ENCODE data around the gene SH3PXD2A. TPM values are rescaled to one million over a fixed set of nuclear protein-coding genes. Genes with fewer than 3 reads are reported as not detected.
A peak's percentile ranks its signal among the peaks of the same experiment; 100 is the strongest.

SH3PXD2A gene
- total RNA-seq, 2 experiments from 2014 or later, result 12.4 to 14.5 TPM

DNA sequence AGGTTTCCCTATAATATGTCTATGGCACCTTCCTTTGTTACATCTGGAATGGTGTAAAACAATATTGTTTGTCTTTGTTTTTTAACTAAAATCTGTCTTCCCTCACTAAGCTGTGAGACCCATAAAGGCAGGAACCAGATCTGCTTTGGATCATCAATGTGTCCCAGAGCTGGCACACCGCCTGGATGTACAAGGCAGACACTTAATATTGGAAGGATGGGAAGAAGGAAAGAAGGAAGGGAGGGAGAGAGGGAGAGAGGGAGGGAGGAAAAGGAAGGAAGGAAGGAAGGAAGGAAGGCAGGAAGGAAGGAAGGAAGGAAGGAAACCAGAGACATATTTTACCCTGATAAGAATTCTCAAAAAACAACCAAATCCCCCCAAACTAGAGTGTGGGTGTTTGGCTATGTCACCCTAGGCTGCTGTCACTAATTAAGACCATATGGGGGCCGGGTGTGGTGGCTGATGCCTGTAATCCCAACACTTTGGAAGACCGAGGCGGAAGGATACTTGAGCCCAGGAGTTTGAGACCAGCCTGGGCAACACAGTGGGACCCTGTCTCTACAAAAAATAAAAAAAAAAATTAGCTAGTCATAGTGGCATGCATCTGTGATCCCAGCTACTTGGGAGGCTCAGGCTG lies 59.6 kb downstream of the SH3PXD2A start:
- no peaks in the 10 kb centered on the region for H3K9me3 Mint-ChIP-seq (ENCODE audit: low read depth)
- no peak overlapping the region for H3K27ac Mint-ChIP-seq
- DNase-seq (no peak), ATAC-seq (no peak)
- H3K4me3 Mint-ChIP-seq, result no peak overlapping the region
- no peaks in the 10 kb centered on the region for H3K36me3 Mint-ChIP-seq
- peaks cover 7% of the 10 kb centered on the region for H3K27me3 Mint-ChIP-seq
- CTCF ChIA-PET, result no interaction called here
- H3K4me1 Mint-ChIP-seq, result peaks cover 24% of the 10 kb centered on the region

GRCh38 chr10:103794996-103795395 lies 60.4 kb downstream of the SH3PXD2A start:
- H3K27me3 Mint-ChIP-seq, result peaks cover 7% of the 10 kb centered on the region
- ATAC-seq (no peak), DNase-seq (no peak)
- no peaks in the 10 kb centered on the region for H3K9me3 Mint-ChIP-seq (ENCODE audit: low read depth)
- no peak overlapping the region for H3K27ac Mint-ChIP-seq
- H3K4me3 Mint-ChIP-seq, result no peak overlapping the region
- no peaks in the 10 kb centered on the region for H3K36me3 Mint-ChIP-seq
- peaks cover 17% of the 10 kb centered on the region for H3K4me1 Mint-ChIP-seq
- CTCF ChIA-PET, result no interaction called here

- CTCF ChIA-PET, result no interaction called here
- no peak for DNase-seq
- no peak for ATAC-seq
Observed at GRCh38 chr10:103793920-103794883, 61.2 kb downstream of the SH3PXD2A start.

DNA sequence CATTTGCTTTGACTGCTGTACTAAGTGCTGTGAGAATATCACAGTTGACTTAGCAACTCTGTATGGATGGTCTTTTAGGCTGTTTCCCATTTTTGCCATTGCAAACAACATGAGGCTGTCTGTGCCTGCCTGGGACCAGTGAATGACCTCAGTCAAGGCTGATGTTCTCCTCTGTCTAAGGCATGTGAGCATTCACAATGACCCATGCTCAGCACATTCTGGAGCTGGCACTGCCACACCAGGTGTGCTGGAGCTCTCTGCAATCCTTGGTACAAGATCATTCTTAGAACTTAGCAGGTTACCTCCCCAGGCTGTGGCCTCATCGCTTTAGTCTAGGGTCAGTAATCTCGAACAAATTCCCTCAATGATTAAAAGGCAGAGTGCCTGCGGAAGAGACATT lies 61.9 kb downstream of the SH3PXD2A start:
- Mint-ChIP-seq H3K4me1 (peaks cover 12% of the 10 kb centered on the region), H3K36me3 (no peaks in the 10 kb centered on the region), H3K27me3 (peaks cover 7% of the 10 kb centered on the region), H3K9me3 (ENCODE audit: low read depth) (no peaks in the 10 kb centered on the region), H3K27ac (no peak overlapping the region), H3K4me3 (no peak overlapping the region)
- CTCF ChIA-PET, result interaction anchor here (1.8 kb wide), 1 partner anchor 12 kb away, joined by 5 read pairs; no protein-coding TSS in a partner anchor
- DNase-seq (no peak), ATAC-seq (no peak)

More at GRCh38 chr10:103793920-103794883, 61.2 kb downstream of the SH3PXD2A start:
- peaks cover 7% of the 10 kb centered on the region for H3K27me3 Mint-ChIP-seq
- H3K36me3 Mint-ChIP-seq, result no peaks in the 10 kb centered on the region
- no peak overlapping the region for H3K4me3 Mint-ChIP-seq
- H3K4me1 Mint-ChIP-seq, result peaks cover 15% of the 10 kb centered on the region
- H3K9me3 Mint-ChIP-seq (ENCODE audit: low read depth), result no peaks in the 10 kb centered on the region
- H3K27ac Mint-ChIP-seq, result no peak overlapping the region

DNA sequence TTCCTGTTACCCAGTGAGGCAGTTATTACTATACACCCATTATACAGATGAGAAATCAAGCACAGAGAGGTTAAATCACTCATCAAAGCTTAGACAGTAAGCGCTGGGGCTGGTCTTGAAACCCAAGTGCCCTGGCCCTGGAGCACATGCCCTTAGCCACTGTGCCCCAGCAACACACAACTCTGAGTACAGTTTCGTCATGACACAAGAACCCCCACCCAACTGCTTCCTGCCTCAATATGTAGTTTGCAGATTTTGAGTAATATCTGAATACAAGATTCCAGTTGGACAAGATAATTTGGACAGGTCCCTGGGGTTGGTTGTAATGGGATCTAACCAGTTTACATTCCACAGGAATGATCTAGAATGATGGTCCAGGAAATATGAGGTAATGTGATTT lies 62.8 kb downstream of the SH3PXD2A start:
- CTCF ChIA-PET, result interaction anchor here (1.8 kb wide), 1 partner anchor 11 kb away, joined by 5 read pairs; no protein-coding TSS in a partner anchor

GRCh38 chr10:103791858-103792257 lies 63.5 kb downstream of the SH3PXD2A start:
- H3K36me3 Mint-ChIP-seq, result no peaks in the 10 kb centered on the region
- no peak overlapping the region for H3K27ac Mint-ChIP-seq
- peaks cover 7% of the 10 kb centered on the region for H3K27me3 Mint-ChIP-seq
- H3K4me3 Mint-ChIP-seq, result no peak overlapping the region
- H3K4me1 Mint-ChIP-seq, result peaks cover 12% of the 10 kb centered on the region
- H3K9me3 Mint-ChIP-seq (ENCODE audit: low read depth), result no peaks in the 10 kb centered on the region
- DNase-seq, result no peak
- CTCF ChIA-PET, result interaction anchor here (0.6 to 1.8 kb wide), 2 partner anchors 11 to 1512 kb away, joined by 3 to 5 read pairs; no protein-coding TSS in a partner anchor
- ATAC-seq, result no peak

More for the DNA sequence above, 62.8 kb downstream of the SH3PXD2A start:
- DNase-seq (no peak), ATAC-seq (no peak)
- Mint-ChIP-seq H3K27ac (no peak overlapping the region), H3K4me1 (peaks cover 12% of the 10 kb centered on the region), H3K9me3 (ENCODE audit: low read depth) (no peaks in the 10 kb centered on the region), H3K36me3 (no peaks in the 10 kb centered on the region), H3K27me3 (peaks cover 7% of the 10 kb centered on the region), H3K4me3 (no peak overlapping the region)

- H3K27ac Mint-ChIP-seq, result no peak overlapping the region
- DNase-seq, result no peak
- no peaks in the 10 kb centered on the region for H3K9me3 Mint-ChIP-seq (ENCODE audit: low read depth)
- ATAC-seq, result no peak
- H3K4me3 Mint-ChIP-seq, result no peak overlapping the region
- peaks cover 3% of the 10 kb centered on the region for H3K27me3 Mint-ChIP-seq
- peaks cover 12% of the 10 kb centered on the region for H3K4me1 Mint-ChIP-seq
- CTCF ChIA-PET, result no interaction called here
- no peaks in the 10 kb centered on the region for H3K36me3 Mint-ChIP-seq
Observed at GRCh38 chr10:103791291-103791690, 64.1 kb downstream of the SH3PXD2A start.

GRCh38 chr10:103790580-103790979 lies 64.8 kb downstream of the SH3PXD2A start:
- Mint-ChIP-seq H3K36me3 (no peaks in the 10 kb centered on the region), H3K4me1 (peaks cover 12% of the 10 kb centered on the region), H3K9me3 (ENCODE audit: low read depth) (no peaks in the 10 kb centered on the region), H3K4me3 (no peak overlapping the region), H3K27me3 (peaks cover 6% of the 10 kb centered on the region), H3K27ac (no peak overlapping the region)
- CTCF ChIA-PET, result interaction anchor here (1.4 kb wide), 1 partner anchor 9 kb away, joined by 7 read pairs; no protein-coding TSS in a partner anchor
- ATAC-seq, result no peak
- DNase-seq, result no peak

GRCh38 chr10:103789771-103790201 lies 65.6 kb downstream of the SH3PXD2A start:
- peaks cover 11% of the 10 kb centered on the region for H3K27me3 Mint-ChIP-seq
- peak; percentile 27 for ATAC-seq
- CTCF ChIA-PET, result interaction anchor here (1.2 to 2.2 kb wide), 3 partner anchors 9 to 31 kb away, joined by 4 to 7 read pairs (median 7); no protein-coding TSS in a partner anchor

GRCh38 chr10:103789161-103789560 lies 66.2 kb downstream of the SH3PXD2A start:
- no peak for ATAC-seq
- Mint-ChIP-seq H3K4me1 (peaks cover 12% of the 10 kb centered on the region), H3K27me3 (peaks cover 17% of the 10 kb centered on the region), H3K4me3 (no peak overlapping the region), H3K36me3 (no peaks in the 10 kb centered on the region), H3K27ac (no peak overlapping the region), H3K9me3 (ENCODE audit: low read depth) (no peaks in the 10 kb centered on the region)
- CTCF ChIA-PET, result interaction anchor here (1.2 to 2.2 kb wide), 3 partner anchors 8 to 31 kb away, joined by 4 to 7 read pairs (median 7); no protein-coding TSS in a partner anchor
- no peak for DNase-seq

More at GRCh38 chr10:103789771-103790201, 65.6 kb downstream of the SH3PXD2A start:
- DNase-seq, result no peak
- no peaks in the 10 kb centered on the region for H3K9me3 Mint-ChIP-seq (ENCODE audit: low read depth)
- H3K36me3 Mint-ChIP-seq, result no peaks in the 10 kb centered on the region
- peaks cover 12% of the 10 kb centered on the region for H3K4me1 Mint-ChIP-seq
- no peak overlapping the region for H3K27ac Mint-ChIP-seq
- no peak overlapping the region for H3K4me3 Mint-ChIP-seq

- Mint-ChIP-seq H3K27ac (no peak overlapping the region), H3K9me3 (ENCODE audit: low read depth) (no peaks in the 10 kb centered on the region), H3K4me1 (peaks cover 6% of the 10 kb centered on the region), H3K36me3 (no peaks in the 10 kb centered on the region), H3K4me3 (no peak overlapping the region), H3K27me3 (peaks cover 26% of the 10 kb centered on the region)
- CTCF ChIA-PET, result interaction anchor here (0.9 kb wide), 1 partner anchor 101 kb away, joined by 3 read pairs; no protein-coding TSS in a partner anchor
- no peak for DNase-seq
- no peak for ATAC-seq
Observed at GRCh38 chr10:103787331-103787730, 68.0 kb downstream of the SH3PXD2A start.

DNA sequence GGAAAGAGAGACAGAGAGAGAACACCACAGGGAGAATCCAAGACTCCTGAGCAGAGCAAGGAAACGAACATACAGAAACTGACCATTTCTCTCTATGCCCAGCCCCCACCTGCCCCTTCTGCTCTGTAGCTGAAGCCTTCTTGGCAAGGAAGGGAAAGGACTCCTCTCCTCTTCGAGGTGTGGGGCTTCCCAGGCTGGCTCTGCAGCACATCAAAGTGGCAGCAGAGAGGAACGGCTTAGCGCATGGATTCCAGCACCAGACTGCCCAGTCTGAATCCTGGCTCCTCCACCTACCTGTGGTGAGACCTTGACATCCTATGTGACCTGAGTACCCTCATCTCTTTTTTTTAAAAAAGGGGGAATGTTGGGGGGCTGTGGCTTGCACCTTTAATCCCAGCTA lies 69.4 kb downstream of the SH3PXD2A start:
- no peak overlapping the region for H3K27ac Mint-ChIP-seq
- CTCF ChIA-PET, result interaction anchor here (0.6 kb wide), 1 partner anchor 133 kb away, joined by 8 read pairs; no protein-coding TSS in a partner anchor
- peaks cover 16% of the 10 kb centered on the region for H3K4me1 Mint-ChIP-seq
- H3K36me3 Mint-ChIP-seq, result no peaks in the 10 kb centered on the region
- ATAC-seq (no peak), DNase-seq (no peak)
- peaks cover 34% of the 10 kb centered on the region for H3K27me3 Mint-ChIP-seq
- H3K4me3 Mint-ChIP-seq, result no peak overlapping the region
- no peaks in the 10 kb centered on the region for H3K9me3 Mint-ChIP-seq (ENCODE audit: low read depth)

- H3K36me3 Mint-ChIP-seq, result no peaks in the 10 kb centered on the region
- no peak for DNase-seq
- no peak for ATAC-seq
- H3K9me3 Mint-ChIP-seq (ENCODE audit: low read depth), result no peaks in the 10 kb centered on the region
- H3K4me3 Mint-ChIP-seq, result no peak overlapping the region
- peaks cover 37% of the 10 kb centered on the region for H3K27me3 Mint-ChIP-seq
- peaks cover 21% of the 10 kb centered on the region for H3K4me1 Mint-ChIP-seq
- CTCF ChIA-PET, result interaction anchor here (0.6 kb wide), 1 partner anchor 49 kb away, joined by 4 read pairs; no protein-coding TSS in a partner anchor
- H3K27ac Mint-ChIP-seq, result no peak overlapping the region
Observed at GRCh38 chr10:103784723-103785418, 70.5 kb downstream of the SH3PXD2A start.

Data from activated CD8-positive, alpha-beta memory T cell treated with anti-CD3 and anti-CD28 coated beads, Interleukin-2, amount 10 ng/mL, durations not matched to agents 7 days and 5 days (primary cell).